K562 (cell line): ENCODE data around the gene SNX9. TPM values are rescaled to one million over a fixed set of nuclear protein-coding genes. Genes with fewer than 3 reads are reported as not detected.

ENCODE experiments used
- ATAC-seq: fragments of 200-7000 bp; cut with Tn5 transposase; 3 replicates; pipeline ENCODE4 v1.9.1; 2020; ENCODE audit warnings: moderate library complexity
- Bru-seq: library from RNA; stranded (reverse); fragments of 400-500 nt; gene quantifications from one replicate; lab custom pipeline; 2021; lab: Mats Ljungman, UMichigan
- BruChase-seq, 2 experiments: library from RNA; stranded (reverse); fragments of 400-500 nt; gene quantifications; one replicate each; lab custom pipeline; 2021; lab: Mats Ljungman, UMichigan
- BruUV-seq: library from RNA; stranded (reverse); fragments of 400-500 nt; replicated peaks from 2 replicates; lab custom pipeline; 2021; lab: Mats Ljungman, UMichigan
- CTCF ChIA-PET: fragments of 300-600 bp; formaldehyde crosslinking; extraction: SDS; loops from one replicate; lab custom pipeline; 2021; ENCODE audit warnings: low intra/inter-chr PET ratio; lab: Yijun Ruan, JAX
- POLR2A ChIA-PET: fragments of 300-600, 350-650 bp; sonication (Branson Sonifier 250); formaldehyde crosslinking; extraction: SDS; loops from one replicate; lab custom pipeline; 2021; ENCODE audit warnings: antibody characterized with exemption, inconsistent platforms; lab: Yijun Ruan, JAX
- DNase-seq, 4 experiments: peaks; one replicate each; pipeline versions ENCODE4 v3.0.0 to v3.0.0-alpha.2; 2011 to 2018; ENCODE audit warnings: low spot score in 3 of 4, mixed read lengths in 3 of 4; ENCODE audit errors: extremely low read depth in 1 of 4
- FAIRE-seq: peaks from 2 replicates; lab custom pipeline; 2011; peaks lifted over from hg19 to GRCh38; lab: Jason Lieb, UNC
- H2AFZ ChIP-seq: 2 replicates; pipeline ENCODE4 v1.6.0; 2011; ENCODE audit warnings: low read depth, low read length, control low read depth, inconsistent platforms
- H3K27ac ChIP-seq: fragments of 200-600 bp; 3 replicates; pipeline ENCODE4 v1.8.0; 2011; ENCODE audit warnings: low read depth, mild to moderate bottlenecking, control low read depth, inconsistent platforms, low read length, moderate library complexity, mixed read lengths; ENCODE audit errors: extremely low read depth
- H3K27me3 ChIP-seq, 2 experiments: fragments of 300-600 bp in 1 of 2; 2 replicates in 1 of 2; 3 replicates in 1 of 2; pipeline versions ENCODE4 v1.6.0 to v1.8.0; 2011; ENCODE audit warnings: inconsistent platforms in 2 of 2, low read length in 2 of 2, mild to moderate bottlenecking in 1 of 2, mixed read lengths in 1 of 2, moderate library complexity in 1 of 2; ENCODE audit not compliant: control insufficient read depth in 2 of 2, insufficient read depth in 2 of 2
- H3K36me3 ChIP-seq: fragments of 300-600 bp; 3 replicates; pipeline ENCODE4 v1.8.0; 2011; ENCODE audit warnings: mild to moderate bottlenecking, low read length, inconsistent platforms; ENCODE audit not compliant: control insufficient read depth, insufficient read depth
- H3K4me1 ChIP-seq, 2 experiments: fragments of 200-600 bp in 1 of 2; replicated peaks in 1 of 2; 2 replicates in 1 of 2; 3 replicates in 1 of 2; pipeline versions ENCODE4 v1.5.1 to v1.8.0; 2011; ENCODE audit warnings: inconsistent platforms in 2 of 2, low read length in 2 of 2, mild to moderate bottlenecking in 1 of 2, mixed read lengths in 1 of 2, moderate library complexity in 1 of 2; ENCODE audit not compliant: control insufficient read depth in 2 of 2, insufficient read depth in 2 of 2
- H3K4me2 ChIP-seq: 2 replicates; pipeline ENCODE4 v1.6.1; 2011; ENCODE audit warnings: low read length, control low read depth, inconsistent platforms, mixed read lengths; ENCODE audit not compliant: insufficient read depth
- H3K4me3 ChIP-seq: fragments of 200-600 bp; sonication (generic), shearing (Covaris generic); 2 replicates; pipeline ENCODE4 v1.5.1; 2016; ENCODE audit warnings: control low read depth, inconsistent platforms
- H3K79me2 ChIP-seq: fragments of 200-600 bp; 3 replicates; pipeline ENCODE4 v1.8.0; 2011; ENCODE audit warnings: low read length, inconsistent platforms; ENCODE audit not compliant: control insufficient read depth, insufficient read depth
- H3K9ac ChIP-seq, 2 experiments: 2 replicates each; pipeline versions ENCODE4 v1.6.0 to v1.6.1; 2011; ENCODE audit warnings: low read depth in 2 of 2, low read length in 2 of 2, control low read depth in 1 of 2, inconsistent platforms in 1 of 2, mild to moderate bottlenecking in 1 of 2, mixed read lengths in 1 of 2; ENCODE audit not compliant: insufficient read depth in 1 of 2
- H3K9me1 ChIP-seq: one replicate; pipeline ENCODE4 v1.6.0; 2011; ENCODE audit warnings: inconsistent platforms, mild to moderate bottlenecking, low read length, moderate library complexity; ENCODE audit not compliant: control insufficient read depth, insufficient read depth
- H3K9me3 ChIP-seq: replicated peaks from 2 replicates; pipeline ENCODE4 v1.5.1; 2011; ENCODE audit warnings: low read depth, low read length, inconsistent platforms; ENCODE audit not compliant: control insufficient read depth, insufficient read depth
- H4K20me1 ChIP-seq: replicated peaks from 2 replicates; pipeline ENCODE4 v1.6.1; 2011; ENCODE audit warnings: low read length, inconsistent platforms, mixed read lengths; ENCODE audit not compliant: control insufficient read depth, insufficient read depth
- ESRRB ChIP-seq: fragments of 250-450 bp; sonication (Bioruptor Pico); IDR thresholded peaks from 2 replicates; pipeline ENCODE4 v1.5.0; 2020; ENCODE audit warnings: mild to moderate bottlenecking, moderate library complexity, borderline replicate concordance
- GATA2 ChIP-seq: sonication (generic); formaldehyde crosslinking; IDR thresholded peaks from 2 replicates; pipeline ENCODE4 v1.4.0; 2020; ENCODE audit warnings: mild to moderate bottlenecking, missing genetic modification reagents
- PCBP1 ChIP-seq: fragments of 200-400 bp; formaldehyde crosslinking; IDR thresholded peaks from 2 replicates; pipeline ENCODE4 v1.6.1; 2018; ENCODE audit warnings: mild to moderate bottlenecking, low read depth, low read length; ENCODE audit not compliant: poor library complexity, severe bottlenecking
- PHF8 ChIP-seq: fragments of 200-600 bp; sonication (generic); IDR thresholded peaks from 2 replicates; pipeline ENCODE4 v1.6.1; 2012; ENCODE audit warnings: mixed run types, mild to moderate bottlenecking, inconsistent platforms, low read length, moderate library complexity, borderline replicate concordance
- PRMT5 ChIP-seq: sonication (generic); formaldehyde crosslinking; IDR thresholded peaks from 2 replicates; pipeline ENCODE4 v1.5.0; 2020; ENCODE audit warnings: missing genetic modification reagents
- SIN3B ChIP-seq: fragments of 450-650 bp; IDR thresholded peaks from 2 replicates; pipeline ENCODE4 v1.6.1; 2017; ENCODE audit warnings: low read depth, mild to moderate bottlenecking, moderate library complexity
- WGBS: fragments of 100-300 bp; shearing (Covaris generic); methylation state at CpG from one replicate; pipeline ENCODE4 v1.1.6; 2016; ENCODE audit warnings: low coverage, mixed read lengths; ENCODE audit not compliant: insufficient coverage; ENCODE audit errors: missing lambda C conversion rate; 5-methylcytosine and 5-hydroxymethylcytosine counted together
- in situ Hi-C: fragments of 300-500 bp; cut with MboI; formaldehyde crosslinking; loops from 4 replicates; pipeline ENCODE4 v1.15.0; 2018; ENCODE audit warnings: inconsistent platforms, mixed read lengths
- intact Hi-C: fragments of 100-400 bp; cut with micrococcal nuclease; formaldehyde crosslinking; loops from 2 replicates; pipeline ENCODE4 v1.14.2; 2022
- long read RNA-seq, 3 experiments: library from polyadenylated mRNA in 2 of 3; library from RNA in 1 of 3; unstranded in 2 of 3; stranded (forward) in 1 of 3; transcript quantifications; one replicate each; pipeline ENCODE4 v2.0.0, GENCODE V29; 2019 to 2022
- polyA minus RNA-seq, 3 experiments: library from RNA; depleted of rRNA, polyadenylated mRNA; stranded (reverse); fragments of >200 nt; gene quantifications; 2 replicates each; pipeline ENCODE4 v1.2.3, GENCODE V29; 2011
- polyA plus RNA-seq, 8 experiments: library from polyadenylated mRNA; depleted of rRNA in 4 of 8; stranded (reverse) in 5 of 8; unstranded in 3 of 8; fragments of >200 nt; fragmentation: Nextera tagmentation in 2 of 8; fragmentation: Illumina TruSeq in 1 of 8; extraction: Ambion mirVana in 2 of 8; extraction: Trizol in 1 of 8; gene quantifications; 2 replicates each; pipeline versions ENCODE4 v1.2.1 to v1.2.3, GENCODE V29; 2011 to 2014; ENCODE audit warnings: inconsistent platforms in 1 of 8, missing spikeins in 1 of 8
- total RNA-seq, 7 experiments: library from RNA; depleted of rRNA in 6 of 7; stranded (reverse); fragments of >200 nt in 6 of 7; fragmentation: Illumina TruSeq in 2 of 7; extraction: Trizol in 2 of 7; gene quantifications; 2 replicates each; pipeline versions ENCODE4 v1.2.1 to v1.2.3, GENCODE V29; 2011 to 2021; ENCODE audit warnings: low replicate concordance in 1 of 7
- TF ChIP-seq, protein P1 (sequence below), 2 experiments: fragments of 450-650 bp in 1 of 2; sonication (generic) in 1 of 2; formaldehyde crosslinking; conservative IDR thresholded peaks; 2 replicates each; pipeline versions ENCODE4 v1.4.0 to v1.8.1; 2020 to 2022; ENCODE audit warnings: mild to moderate bottlenecking in 1 of 2, missing genetic modification reagents in 1 of 2
- TF ChIP-seq, protein P2 (sequence below): fragments of 250-450 bp; sonication (Bioruptor Pico); IDR thresholded peaks from 2 replicates; pipeline ENCODE4 v1.5.1; 2021; ENCODE audit warnings: mild to moderate bottlenecking
- TF ChIP-seq, protein P3 (sequence below), 2 experiments: fragments of 450-650 bp in 1 of 2; IDR thresholded peaks; 2 replicates each; pipeline ENCODE4 v1.6.1; 2011 to 2017; ENCODE audit warnings: low read depth in 2 of 2, antibody characterized with exemption in 1 of 2, borderline replicate concordance in 1 of 2, low read length in 1 of 2, mild to moderate bottlenecking in 1 of 2, mixed read lengths in 1 of 2; ENCODE audit not compliant: control insufficient read depth in 1 of 2

SNX9 gene
- 38.7 and 52.0 TPM in 2 replicates for total RNA-seq (2011; cell fraction: chromatin; rRNA removed; ENCODE audit: low replicate concordance)
- 23.3 and 24.7 TPM in 2 replicates for total RNA-seq (2011; cell fraction: nucleolus; rRNA removed)
- total RNA-seq (2011; cell fraction: nucleoplasm; rRNA removed), result 28.7 and 31.5 TPM in 2 replicates
- total RNA-seq (2014; rRNA removed) (57.1 and 64.3 TPM in 2 replicates), total RNA-seq (2014; rRNA removed; fragmentation: Illumina TruSeq; extraction: Trizol) (52.8 and 59.8 TPM in 2 replicates), total RNA-seq (2015; rRNA removed; fragmentation: Illumina TruSeq; extraction: Trizol) (45.2 and 48.1 TPM in 2 replicates), total RNA-seq (2021) (66.8 and 72.2 TPM in 2 replicates), polyA plus RNA-seq (2011; rRNA removed) (63.6 and 80.2 TPM in 2 replicates), polyA plus RNA-seq (2014; fragmentation: Illumina TruSeq; extraction: Trizol) (79.5 and 81.7 TPM in 2 replicates), polyA plus RNA-seq (2014; fragmentation: Nextera tagmentation; extraction: Ambion mirVana) (1 to 10 TPM; 6.0 to 7.3 TPM), polyA plus RNA-seq (2014; rRNA removed) (61.3 and 70.0 TPM in 2 replicates), polyA minus RNA-seq (2011; rRNA and poly(A)+ RNA removed) (59.7 and 63.7 TPM in 2 replicates), Bru-seq, nascent RNA (percentile 95 among the genes with signal in this experiment), BruChase-seq, experiment 1, labeled RNA remaining after a 2-hour chase (percentile 95 among the genes with signal in this experiment), BruChase-seq, experiment 2, labeled RNA remaining after a 6-hour chase (percentile 93 among the genes with signal in this experiment)
- polyA plus RNA-seq (2011; cell fraction: cytosol; rRNA removed), result 35.7 and 42.0 TPM in 2 replicates
- 56.0 and 61.8 TPM in 2 replicates for polyA plus RNA-seq (2011; cell fraction: nucleus; rRNA removed)
- 38.3 and 43.4 TPM in 2 replicates for polyA plus RNA-seq (2012)
- 28.7 and 35.8 TPM in 2 replicates for polyA minus RNA-seq (2011; cell fraction: cytosol; rRNA and poly(A)+ RNA removed)
- 21.7 and 34.3 TPM in 2 replicates for polyA minus RNA-seq (2011; cell fraction: nucleus; rRNA and poly(A)+ RNA removed)
- long read RNA-seq, experiment 1, full-length matches to known transcripts, result 236 of 357 reads
- long read RNA-seq, experiment 1, partial matches to known transcripts, result 56 of 357 reads
- long read RNA-seq, experiment 1, other reads (novel, unspliced or antisense), result 65 of 357 reads
- long read RNA-seq, experiment 2, full-length matches to known transcripts, result 14 of 53 reads
- long read RNA-seq, experiment 2, partial matches to known transcripts, result 37 of 53 reads
- long read RNA-seq, experiment 2, other reads (novel, unspliced or antisense), result 2 of 53 reads
- long read RNA-seq, experiment 3, full-length matches to known transcripts, result 94 of 125 reads
- long read RNA-seq, experiment 3, partial matches to known transcripts, result 24 of 125 reads
- long read RNA-seq, experiment 3, other reads (novel, unspliced or antisense), result 7 of 125 reads

DNA sequence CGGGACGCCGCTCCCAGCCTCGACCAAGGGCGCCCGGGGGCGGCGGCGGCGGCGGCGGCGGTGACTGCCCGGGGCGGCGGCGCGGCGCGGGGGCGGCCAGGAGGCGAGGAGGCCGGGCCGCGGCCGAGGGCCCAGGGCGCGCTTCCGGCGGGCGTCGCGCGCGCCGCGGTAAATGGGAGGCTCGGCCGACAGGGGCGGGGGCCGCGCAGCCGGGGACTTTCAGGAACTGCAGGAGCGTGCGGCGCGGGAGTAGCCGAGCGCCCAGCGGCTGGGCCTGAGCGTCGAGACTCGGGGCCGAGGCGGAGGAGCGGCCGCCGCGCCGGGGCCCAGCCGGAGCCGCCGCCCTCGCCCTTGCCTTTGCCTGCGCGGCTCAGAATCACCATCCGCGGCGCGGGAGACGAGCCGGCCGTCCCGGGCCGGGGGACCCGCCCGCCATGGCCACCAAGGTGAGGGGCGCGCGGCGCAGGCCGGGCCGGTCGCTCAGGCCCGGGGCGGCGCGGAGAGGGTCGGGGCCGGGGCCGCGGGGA lies at the start of gene SNX9:
Gene SNX9, plus strand, starts transcription at position 246 of the 527 bp plus-strand sequence. Its CDS starts 189 bp downstream, at position 435.
- peak; percentile 82 for ATAC-seq
- peaks cover 2% of the 10 kb centered on the region; the same call in 1 of the 2 replicates for H3K9me3 ChIP-seq
- peak; percentile 88 to 94 (median 89) for DNase-seq
- H3K4me3 ChIP-seq, result peak within 1 kb of the TSS; percentile 68
- H3K4me2 ChIP-seq, result peak within 1 kb of the TSS; percentile 86
- in situ Hi-C loops, result no loop called here
- peaks cover 44% of the 10 kb centered on the region for H3K79me2 ChIP-seq
- H3K9me1 ChIP-seq, result no peaks in the 10 kb centered on the region
- peak within 1 kb of the TSS; percentile 96 to 99 for H3K9ac ChIP-seq
- no peaks in the 10 kb centered on the region for H3K36me3 ChIP-seq
- BruUV-seq, result no TSS peak
- CTCF ChIA-PET, result no interaction called here
- no peaks in the 10 kb centered on the region for H3K27me3 ChIP-seq
- no peaks in the 10 kb centered on the region for H4K20me1 ChIP-seq
- intact Hi-C loops, result no loop called here
- peak within 1 kb of the TSS; percentile 85 for H2AFZ ChIP-seq
- peak within 1 kb of the TSS; percentile 91 for H3K27ac ChIP-seq
- H3K4me1 ChIP-seq, result peaks cover 13 to 16% of the 10 kb centered on the region in 2 experiments; a peak in 4 of 5 replicates
- FAIRE-seq, result no peak
- under 1% methylated on average over 24 of the region's 92 CpGs for WGBS
- POLR2A ChIA-PET, result interaction anchor here (0.8 to 1.0 kb wide), 2 partner anchors 15 to 19 kb away, joined by 3 to 4 read pairs; no protein-coding TSS in a partner anchor
- TF ChIP-seq, protein P1, sequence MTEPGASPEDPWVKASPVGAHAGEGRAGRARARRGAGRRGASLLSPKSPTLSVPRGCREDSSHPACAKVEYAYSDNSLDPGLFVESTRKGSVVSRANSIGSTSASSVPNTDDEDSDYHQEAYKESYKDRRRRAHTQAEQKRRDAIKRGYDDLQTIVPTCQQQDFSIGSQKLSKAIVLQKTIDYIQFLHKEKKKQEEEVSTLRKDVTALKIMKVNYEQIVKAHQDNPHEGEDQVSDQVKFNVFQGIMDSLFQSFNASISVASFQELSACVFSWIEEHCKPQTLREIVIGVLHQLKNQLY (CRISPR knock-in tag; conservative IDR thresholded peaks at IDR 0.05), result no peak
- TF ChIP-seq GATA2 (no peak), PCBP1 (peak; percentile 1), SIN3B (peak; percentile 59; the same call in 1 of the 2 replicates), PHF8 (peak; percentile 71; the same call in 1 of the 2 replicates), PRMT5 (CRISPR knock-in tag) (no peak), ESRRB (CRISPR knock-in tag) (no peak)
- TF ChIP-seq, protein P2, sequence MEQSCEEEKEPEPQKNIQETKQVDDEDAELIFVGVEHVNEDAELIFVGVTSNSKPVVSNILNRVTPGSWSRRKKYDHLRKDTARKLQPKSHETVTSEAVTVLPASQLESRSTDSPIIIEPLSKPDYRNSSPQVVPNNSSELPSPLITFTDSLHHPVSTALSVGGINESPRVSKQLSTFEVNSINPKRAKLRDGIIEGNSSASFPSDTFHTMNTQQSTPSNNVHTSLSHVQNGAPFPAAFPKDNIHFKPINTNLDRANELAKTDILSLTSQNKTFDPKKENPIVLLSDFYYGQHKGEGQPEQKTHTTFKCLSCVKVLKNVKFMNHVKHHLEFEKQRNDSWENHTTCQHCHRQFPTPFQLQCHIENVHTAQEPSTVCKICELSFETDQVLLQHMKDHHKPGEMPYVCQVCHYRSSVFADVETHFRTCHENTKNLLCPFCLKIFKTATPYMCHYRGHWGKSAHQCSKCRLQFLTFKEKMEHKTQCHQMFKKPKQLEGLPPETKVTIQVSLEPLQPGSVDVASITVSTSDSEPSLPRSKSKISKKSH, result no peak
- TF ChIP-seq, protein P3, sequence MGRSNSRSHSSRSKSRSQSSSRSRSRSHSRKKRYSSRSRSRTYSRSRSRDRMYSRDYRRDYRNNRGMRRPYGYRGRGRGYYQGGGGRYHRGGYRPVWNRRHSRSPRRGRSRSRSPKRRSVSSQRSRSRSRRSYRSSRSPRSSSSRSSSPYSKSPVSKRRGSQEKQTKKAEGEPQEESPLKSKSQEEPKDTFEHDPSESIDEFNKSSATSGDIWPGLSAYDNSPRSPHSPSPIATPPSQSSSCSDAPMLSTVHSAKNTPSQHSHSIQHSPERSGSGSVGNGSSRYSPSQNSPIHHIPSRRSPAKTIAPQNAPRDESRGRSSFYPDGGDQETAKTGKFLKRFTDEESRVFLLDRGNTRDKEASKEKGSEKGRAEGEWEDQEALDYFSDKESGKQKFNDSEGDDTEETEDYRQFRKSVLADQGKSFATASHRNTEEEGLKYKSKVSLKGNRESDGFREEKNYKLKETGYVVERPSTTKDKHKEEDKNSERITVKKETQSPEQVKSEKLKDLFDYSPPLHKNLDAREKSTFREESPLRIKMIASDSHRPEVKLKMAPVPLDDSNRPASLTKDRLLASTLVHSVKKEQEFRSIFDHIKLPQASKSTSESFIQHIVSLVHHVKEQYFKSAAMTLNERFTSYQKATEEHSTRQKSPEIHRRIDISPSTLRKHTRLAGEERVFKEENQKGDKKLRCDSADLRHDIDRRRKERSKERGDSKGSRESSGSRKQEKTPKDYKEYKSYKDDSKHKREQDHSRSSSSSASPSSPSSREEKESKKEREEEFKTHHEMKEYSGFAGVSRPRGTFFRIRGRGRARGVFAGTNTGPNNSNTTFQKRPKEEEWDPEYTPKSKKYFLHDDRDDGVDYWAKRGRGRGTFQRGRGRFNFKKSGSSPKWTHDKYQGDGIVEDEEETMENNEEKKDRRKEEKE (IDR thresholded peaks at IDR 0.05; ENCODE audit: borderline replicate concordance in 1 of 2, control insufficient read depth in 1 of 2, low read depth in 2 of 2, low read length in 1 of 2), result peak in 1 of 2 experiments; percentile 37; a peak in 1 of 4 replicates
